ENCODE results near the gene PALMD.

Gene PALMD

GRCh38 chr1:99728494-99729235, 82.8 kb downstream of the PALMD start:
- Histone ChIP-seq H3K36me3 (replicated peaks) (no peaks in the 10 kb centered on the region), H3K27ac (peak overlapping the region; percentile 29), H3K4me3 (ENCODE audit: low read depth, low read length) (no peak overlapping the region), H3K27me3 (replicated peaks) (no peaks in the 10 kb centered on the region)
- TF ChIP-seq CTCF (IDR thresholded peaks at IDR 0.05; ENCODE audit: low read depth, low read length, missing control alignments): peak; percentile 71
- peak; percentile 51 for DNase-seq
- in situ Hi-C loops (cut with HindIII; ENCODE audit: low pct_ligation_motif_present, low sequenced_read_pairs): no loop called here

- Histone ChIP-seq H3K4me3 (ENCODE audit: low read depth, low read length) (no peak overlapping the region), H3K27ac (peak overlapping the region; percentile 9), H3K36me3 (replicated peaks) (no peaks in the 10 kb centered on the region), H3K27me3 (replicated peaks) (no peaks in the 10 kb centered on the region)
- TF ChIP-seq CTCF (IDR thresholded peaks at IDR 0.05; ENCODE audit: low read depth, low read length, missing control alignments): no peak
- in situ Hi-C loops (cut with HindIII; ENCODE audit: low pct_ligation_motif_present, low sequenced_read_pairs): no loop called here
- DNase-seq: no peak
These were observed 85.5 kb downstream of the PALMD start for GRCh38 chr1:99731384-99731783.

GRCh38 chr1:99735852-99736251, 89.9 kb downstream of the PALMD start:
- TF ChIP-seq CTCF (IDR thresholded peaks at IDR 0.05; ENCODE audit: low read depth, low read length, missing control alignments): no peak
- in situ Hi-C loops (cut with HindIII; ENCODE audit: low pct_ligation_motif_present, low sequenced_read_pairs): no loop called here
- H3K27me3 ChIP-seq (replicated peaks): no peaks in the 10 kb centered on the region
- no peaks in the 10 kb centered on the region for H3K36me3 ChIP-seq (replicated peaks)
- no peak overlapping the region for H3K4me3 ChIP-seq (ENCODE audit: low read depth, low read length)
- no peak overlapping the region for H3K27ac ChIP-seq
- no peak for DNase-seq

- DNase-seq: peak; percentile 73
- H3K4me3 ChIP-seq (ENCODE audit: low read depth, low read length): no peak overlapping the region
- in situ Hi-C loops (cut with HindIII; ENCODE audit: low pct_ligation_motif_present, low sequenced_read_pairs): no loop called here
- H3K27me3 ChIP-seq (replicated peaks): no peaks in the 10 kb centered on the region
- TF ChIP-seq CTCF (IDR thresholded peaks at IDR 0.05; ENCODE audit: low read depth, low read length, missing control alignments): peak; percentile 71
- H3K36me3 ChIP-seq (replicated peaks): no peaks in the 10 kb centered on the region
- H3K27ac ChIP-seq: no peak overlapping the region
These were observed 91.1 kb downstream of the PALMD start for GRCh38 chr1:99737016-99737415.

- no peaks in the 10 kb centered on the region for H3K36me3 ChIP-seq (replicated peaks)
- TF ChIP-seq CTCF (IDR thresholded peaks at IDR 0.05; ENCODE audit: low read depth, low read length, missing control alignments): no peak
These were observed 93.0 kb downstream of the PALMD start for GRCh38 chr1:99738858-99739465.

More at GRCh38 chr1:99738858-99739465, 93.0 kb downstream of the PALMD start:
- no peak for DNase-seq
- no peak overlapping the region for H3K4me3 ChIP-seq (ENCODE audit: low read depth, low read length)
- no peaks in the 10 kb centered on the region for H3K27me3 ChIP-seq (replicated peaks)
- H3K27ac ChIP-seq: no peak overlapping the region
- in situ Hi-C loops (cut with HindIII; ENCODE audit: low pct_ligation_motif_present, low sequenced_read_pairs): no loop called here
